ENCODE data around the gene CDCA5. TPM values are rescaled to one million over a fixed set of nuclear protein-coding genes. Genes with fewer than 3 reads are reported as not detected.
A peak's percentile ranks its signal among the peaks of the same experiment; 100 is the strongest.

The CDCA5 gene
- total RNA-seq, 1 experiment from 2014 or later: 119 TPM

DNA sequence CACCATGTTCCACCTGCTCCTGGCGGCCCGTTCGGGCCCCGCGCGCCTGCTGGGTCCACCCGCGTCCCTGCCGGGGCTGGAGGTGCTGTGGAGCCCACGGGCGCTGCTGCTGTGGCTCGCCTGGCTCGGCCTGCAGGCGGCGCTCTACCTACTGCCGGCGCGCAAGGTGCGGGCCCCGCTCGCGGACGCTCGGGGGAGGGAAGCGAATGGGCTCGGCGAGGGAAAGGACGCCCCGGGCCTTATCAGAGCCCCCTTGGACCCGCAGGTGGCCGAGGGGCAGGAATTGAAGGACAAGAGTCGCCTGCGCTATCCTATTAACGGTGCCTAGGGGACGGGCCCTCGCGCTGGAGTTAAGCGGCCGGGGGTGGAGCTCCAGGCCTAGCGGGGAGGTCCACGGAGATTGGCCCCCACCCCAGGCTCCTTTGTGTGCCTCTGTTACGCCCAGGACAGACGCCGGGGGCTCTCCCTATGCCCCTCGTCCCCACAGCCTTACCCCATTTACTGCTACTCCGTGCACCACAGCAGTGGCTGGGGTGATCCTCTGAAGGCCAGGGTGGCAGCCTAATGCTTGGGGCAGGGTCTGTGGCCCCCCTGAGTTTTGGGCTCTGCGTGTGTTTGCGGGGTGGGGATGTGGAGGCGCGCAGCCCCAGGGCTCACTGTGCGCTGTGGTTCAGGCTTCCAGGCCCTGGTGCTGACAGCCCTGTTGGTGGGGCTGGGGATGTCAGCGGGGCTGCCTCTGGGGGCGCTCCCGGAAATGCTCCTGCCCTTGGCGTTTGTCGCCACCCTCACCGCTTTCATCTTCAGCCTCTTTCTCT lies 28.9 kb upstream of the CDCA5 start:
- H3K4me1 ChIP-seq (ENCODE audit: insufficient read depth, low read length, poor library complexity, severe bottlenecking): peaks cover 27% of the 10 kb centered on the region
- intact Hi-C loops (cut with micrococcal nuclease; ENCODE audit: unreplicated experiment): loop anchor here (10.0 kb wide), 1 partner anchor 328 kb away; no protein-coding TSS in a partner anchor

DNA sequence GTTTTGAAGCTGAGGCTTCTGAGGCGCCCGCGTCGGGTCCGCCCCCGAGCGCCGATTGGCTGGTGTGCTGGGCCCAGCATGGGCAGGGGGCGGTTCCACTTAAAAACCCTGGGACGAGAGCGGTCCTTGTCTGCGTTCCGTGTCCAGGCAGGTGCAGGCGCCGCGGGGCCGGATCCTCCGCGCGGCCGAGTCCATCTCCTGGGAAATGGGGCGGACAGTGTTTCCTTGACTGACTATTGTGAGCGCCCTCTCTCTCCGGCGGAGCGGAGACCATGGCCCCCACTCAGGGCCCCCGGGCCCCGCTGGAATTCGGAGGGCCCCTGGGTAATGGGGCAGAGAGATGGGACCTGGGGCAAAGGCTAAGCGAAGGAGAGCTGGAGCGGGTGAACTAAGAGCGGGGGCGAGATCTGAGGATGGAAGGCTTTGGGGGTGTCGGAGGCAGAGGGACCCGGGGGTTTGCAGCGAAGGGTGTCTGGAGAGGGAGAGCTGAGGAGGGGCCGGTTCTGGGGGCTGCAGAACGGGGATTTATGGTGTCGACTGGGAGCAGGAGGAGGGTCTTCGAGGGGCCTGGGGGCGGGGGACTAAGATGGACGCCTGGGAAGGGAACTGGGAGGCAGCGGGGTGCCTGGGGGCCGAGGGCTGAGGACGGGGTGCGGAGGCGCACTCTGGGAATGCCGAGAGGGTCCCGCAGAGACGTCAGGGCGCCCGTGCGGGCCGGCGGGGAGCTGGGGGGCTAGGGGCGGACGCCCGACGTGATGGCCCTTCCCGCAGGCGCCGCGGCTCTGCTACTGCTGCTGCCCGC lies 28.1 kb upstream of the CDCA5 start, which contains the start of gene TM7SF2:
TM7SF2 (plus strand) TSS at position 129 of the 802 bp plus-strand sequence; CDS start at position 273, 144 bp downstream.
- Histone ChIP-seq H3K4me3 (ENCODE audit: low read depth, low read length, poor library complexity, severe bottlenecking) (peak within 1 kb of the TSS; percentile 80), H3K36me3 (ENCODE audit: insufficient read depth, low read length, poor library complexity, severe bottlenecking) (peaks cover 5% of the 10 kb centered on the region), H3K27me3 (replicated peaks; ENCODE audit: insufficient read depth, low read depth, low read length, poor library complexity) (no peaks in the 10 kb centered on the region), H3K27ac (ENCODE audit: low read depth, low read length, poor library complexity, severe bottlenecking) (peak within 1 kb of the TSS; percentile 75), H3K9me3 (ENCODE audit: low read depth, low read length, poor library complexity, severe bottlenecking) (no peaks in the 10 kb centered on the region), H3K4me1 (ENCODE audit: insufficient read depth, low read length, poor library complexity, severe bottlenecking) (peaks cover 27% of the 10 kb centered on the region)
- DNase-seq (ENCODE audit: low spot score): peak; percentile 99
- no TSS peak for BruUV-seq (replicated peaks)
- intact Hi-C loops (cut with micrococcal nuclease; ENCODE audit: unreplicated experiment): loop anchor here (2.0 to 10.0 kb wide), 2 partner anchors 327 to 399 kb away; no protein-coding TSS in a partner anchor
- ChIA-PET CTCF (interaction anchor here (0.6 to 1.9 kb wide), 13 partner anchors 7 to 252 kb away, joined by 3 to 8 read pairs (median 3); partner anchors contain the start of genes CAPN1, FAU and MRPL49), POLR2A (ENCODE audit: low non-redundant PET) (interaction anchor here (0.7 kb wide), 1 partner anchor 10 kb away, joined by 4 read pairs; the partner anchor contains the start of gene MRPL49)
- TF ChIP-seq, protein P1, sequence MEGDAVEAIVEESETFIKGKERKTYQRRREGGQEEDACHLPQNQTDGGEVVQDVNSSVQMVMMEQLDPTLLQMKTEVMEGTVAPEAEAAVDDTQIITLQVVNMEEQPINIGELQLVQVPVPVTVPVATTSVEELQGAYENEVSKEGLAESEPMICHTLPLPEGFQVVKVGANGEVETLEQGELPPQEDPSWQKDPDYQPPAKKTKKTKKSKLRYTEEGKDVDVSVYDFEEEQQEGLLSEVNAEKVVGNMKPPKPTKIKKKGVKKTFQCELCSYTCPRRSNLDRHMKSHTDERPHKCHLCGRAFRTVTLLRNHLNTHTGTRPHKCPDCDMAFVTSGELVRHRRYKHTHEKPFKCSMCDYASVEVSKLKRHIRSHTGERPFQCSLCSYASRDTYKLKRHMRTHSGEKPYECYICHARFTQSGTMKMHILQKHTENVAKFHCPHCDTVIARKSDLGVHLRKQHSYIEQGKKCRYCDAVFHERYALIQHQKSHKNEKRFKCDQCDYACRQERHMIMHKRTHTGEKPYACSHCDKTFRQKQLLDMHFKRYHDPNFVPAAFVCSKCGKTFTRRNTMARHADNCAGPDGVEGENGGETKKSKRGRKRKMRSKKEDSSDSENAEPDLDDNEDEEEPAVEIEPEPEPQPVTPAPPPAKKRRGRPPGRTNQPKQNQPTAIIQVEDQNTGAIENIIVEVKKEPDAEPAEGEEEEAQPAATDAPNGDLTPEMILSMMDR (conservative IDR thresholded peaks at IDR 0.05; ENCODE audit: low read depth, low read length): no peak

More for the DNA sequence above, 28.9 kb upstream of the CDCA5 start:
- ChIA-PET POLR2A (ENCODE audit: low non-redundant PET) (no interaction called here), CTCF (interaction anchor here (0.6 to 1.9 kb wide), 8 partner anchors 8 to 203 kb away, joined by 3 to 8 read pairs (median 3); partner anchors contain the start of genes CAPN1, FAU and MRPL49)
- DNase-seq (ENCODE audit: low spot score): peak; percentile 81
- TF ChIP-seq, protein P1 (conservative IDR thresholded peaks at IDR 0.05; ENCODE audit: low read depth, low read length): peak; percentile 91
- no peak for TF ChIP-seq EZH2 (IDR thresholded peaks at IDR 0.05; ENCODE audit: borderline replicate concordance, low read depth, low read length, poor library complexity, severe bottlenecking)
- H3K36me3 ChIP-seq (ENCODE audit: insufficient read depth, low read length, poor library complexity, severe bottlenecking): peaks cover 5% of the 10 kb centered on the region
- H3K9me3 ChIP-seq (ENCODE audit: low read depth, low read length, poor library complexity, severe bottlenecking): no peaks in the 10 kb centered on the region
- H3K27me3 ChIP-seq (replicated peaks; ENCODE audit: insufficient read depth, low read depth, low read length, poor library complexity): no peaks in the 10 kb centered on the region
- no TSS peak for BruUV-seq (replicated peaks)
- peak overlapping the region; percentile 80 for H3K4me3 ChIP-seq (ENCODE audit: low read depth, low read length, poor library complexity, severe bottlenecking)
- H3K27ac ChIP-seq (ENCODE audit: low read depth, low read length, poor library complexity, severe bottlenecking): peak overlapping the region; percentile 75

DNA sequence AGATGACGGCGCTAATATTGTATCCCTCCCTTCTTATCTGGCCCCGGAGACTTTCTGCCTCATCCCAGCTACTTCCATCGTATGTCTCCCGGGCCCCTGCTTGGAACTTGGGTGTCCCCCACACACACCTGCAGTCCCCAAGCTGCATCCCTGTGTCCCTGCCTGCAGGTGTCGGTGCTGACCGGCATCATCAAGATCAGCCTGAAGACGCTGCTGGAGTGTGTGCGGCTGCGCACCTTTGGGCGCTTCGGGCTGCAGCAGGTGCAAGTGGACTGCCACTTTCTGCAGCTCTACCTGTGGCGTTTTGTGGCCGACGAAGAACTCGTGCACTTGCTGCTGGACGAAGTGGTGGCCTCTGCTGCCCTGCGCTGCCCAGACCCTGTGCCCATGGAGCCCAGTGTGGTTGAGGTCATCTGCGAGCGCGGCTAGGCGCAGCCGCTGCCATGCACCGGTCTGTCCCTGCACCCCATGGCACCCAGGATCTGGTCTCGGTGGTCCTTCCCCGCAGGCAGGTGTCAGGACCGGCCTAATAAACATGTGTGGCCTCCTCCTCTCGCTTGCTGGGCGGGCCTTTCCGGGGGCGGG lies 27.4 kb upstream of the CDCA5 start:
- CTCF ChIA-PET: interaction anchor here (0.5 to 1.9 kb wide), 15 partner anchors 10 to 1259 kb away, joined by 3 to 15 read pairs (median 3); partner anchors contain the start of genes FAU and MRPL49
- Histone ChIP-seq H3K4me1 (ENCODE audit: insufficient read depth, low read length, poor library complexity, severe bottlenecking) (peaks cover 22% of the 10 kb centered on the region), H3K27ac (ENCODE audit: low read depth, low read length, poor library complexity, severe bottlenecking) (no peak overlapping the region), H3K36me3 (ENCODE audit: insufficient read depth, low read length, poor library complexity, severe bottlenecking) (peaks cover 5% of the 10 kb centered on the region), H3K27me3 (replicated peaks; ENCODE audit: insufficient read depth, low read depth, low read length, poor library complexity) (no peaks in the 10 kb centered on the region), H3K9me3 (ENCODE audit: low read depth, low read length, poor library complexity, severe bottlenecking) (no peaks in the 10 kb centered on the region), H3K4me3 (ENCODE audit: low read depth, low read length, poor library complexity, severe bottlenecking) (peak overlapping the region; percentile 80)
- BruUV-seq (replicated peaks): no TSS peak
- POLR2A ChIA-PET (ENCODE audit: low non-redundant PET): interaction anchor here (0.6 to 0.7 kb wide), 2 partner anchors 11 to 12 kb away, joined by 3 to 4 read pairs; partner anchors contain the start of gene MRPL49
- intact Hi-C loops (cut with micrococcal nuclease; ENCODE audit: unreplicated experiment): loop anchor here (2.0 to 10.0 kb wide), 2 partner anchors 326 to 400 kb away; no protein-coding TSS in a partner anchor
- TF ChIP-seq EZH2 (IDR thresholded peaks at IDR 0.05; ENCODE audit: borderline replicate concordance, low read depth, low read length, poor library complexity, severe bottlenecking): no peak
- TF ChIP-seq, protein P1 (conservative IDR thresholded peaks at IDR 0.05; ENCODE audit: low read depth, low read length): no peak
- no peak for DNase-seq (ENCODE audit: low spot score)
